Camera-type eye (tissue), 1 donor: ENCODE data around the gene MYZAP. TPM values are rescaled to one million over a fixed set of nuclear protein-coding genes. Genes with fewer than 3 reads are reported as not detected.

Source experiments
- total RNA-seq: library from RNA; depleted of rRNA; stranded (reverse); fragments of >200 nt; gene quantifications from one replicate; pipeline ENCODE4 v1.2.3, GENCODE V29; 2014

The MYZAP gene, protein sequence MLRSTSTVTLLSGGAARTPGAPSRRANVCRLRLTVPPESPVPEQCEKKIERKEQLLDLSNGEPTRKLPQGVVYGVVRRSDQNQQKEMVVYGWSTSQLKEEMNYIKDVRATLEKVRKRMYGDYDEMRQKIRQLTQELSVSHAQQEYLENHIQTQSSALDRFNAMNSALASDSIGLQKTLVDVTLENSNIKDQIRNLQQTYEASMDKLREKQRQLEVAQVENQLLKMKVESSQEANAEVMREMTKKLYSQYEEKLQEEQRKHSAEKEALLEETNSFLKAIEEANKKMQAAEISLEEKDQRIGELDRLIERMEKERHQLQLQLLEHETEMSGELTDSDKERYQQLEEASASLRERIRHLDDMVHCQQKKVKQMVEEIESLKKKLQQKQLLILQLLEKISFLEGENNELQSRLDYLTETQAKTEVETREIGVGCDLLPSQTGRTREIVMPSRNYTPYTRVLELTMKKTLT
- 2.9 TPM for total RNA-seq

DNA sequence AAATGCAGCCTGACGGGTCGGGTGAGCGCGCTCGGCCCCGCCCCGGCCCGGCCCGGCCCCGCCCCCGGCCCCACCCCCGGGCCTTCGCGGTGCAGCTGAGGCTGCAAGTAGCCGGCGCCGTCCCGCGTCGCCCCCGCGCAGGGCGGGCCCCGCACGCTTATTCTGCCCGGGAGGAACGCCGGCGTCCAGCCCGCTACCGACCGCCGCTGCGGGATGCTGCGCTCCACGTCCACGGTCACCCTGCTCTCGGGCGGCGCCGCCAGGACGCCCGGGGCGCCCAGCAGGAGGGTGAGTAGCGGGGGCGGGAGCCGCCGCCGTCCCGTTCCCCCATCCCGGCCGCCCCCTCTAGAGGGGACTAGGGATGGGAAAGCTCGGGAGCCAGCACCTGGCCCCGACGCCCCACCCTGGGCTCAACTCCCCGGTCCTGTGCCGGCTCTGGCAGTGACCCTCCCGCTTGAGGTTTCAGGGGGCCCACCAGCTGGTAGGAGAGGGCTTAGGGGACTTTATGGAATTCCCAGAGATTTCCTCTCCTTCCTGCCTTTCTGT, at the start of gene MYZAP:
Gene MYZAP, plus strand, starts transcription at position 83 of the 546 bp plus-strand sequence. Its CDS starts 131 bp downstream, at position 214.

DNA sequence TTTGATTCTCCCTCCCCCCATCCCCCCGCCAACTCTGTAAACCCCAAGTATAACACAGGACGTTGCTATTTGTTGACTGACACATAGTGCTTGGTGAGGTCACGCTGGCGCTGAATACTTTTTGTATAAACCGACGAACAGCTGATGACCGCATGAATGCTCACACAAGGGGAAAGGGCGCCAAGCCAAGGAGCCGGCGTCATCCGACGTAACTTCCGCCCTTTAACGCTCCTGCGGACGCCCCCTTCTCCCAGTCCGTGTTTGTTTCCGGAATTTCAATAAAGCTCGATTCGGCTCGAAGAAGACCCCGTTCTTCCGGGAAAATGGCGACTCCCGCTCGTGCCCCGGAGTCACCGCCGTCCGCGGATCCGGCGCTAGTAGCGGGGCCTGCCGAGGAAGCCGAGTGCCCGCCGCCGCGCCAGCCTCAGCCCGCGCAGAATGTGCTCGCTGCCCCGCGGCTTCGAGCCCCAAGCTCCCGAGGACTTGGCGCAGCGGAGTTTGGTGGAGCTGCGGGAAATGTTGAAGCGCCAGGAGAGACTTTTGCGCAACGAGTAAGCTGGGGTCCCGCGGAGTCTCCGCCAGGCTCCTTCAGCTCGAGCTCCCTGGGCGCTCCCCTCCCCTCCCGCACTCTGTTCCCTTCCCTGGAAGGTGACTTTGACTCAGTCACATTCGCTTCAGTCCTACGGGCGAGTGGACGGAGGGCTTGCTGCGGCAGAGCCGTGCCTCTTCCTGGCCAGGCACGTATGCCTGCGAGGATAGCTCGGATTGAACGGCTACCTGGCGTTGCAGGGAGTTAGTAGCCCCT, 114.9 kb downstream of the MYZAP start, which contains the start of gene POLR2M:
Gene POLR2M, plus strand, starts transcription at position 310 of the 805 bp plus-strand sequence. Its CDS starts 129 bp downstream, at position 439.

Other genes with a start within 250 kb of the MYZAP start
- 41.4 TPM for gene CGNL1, start 215.4 kb upstream of the MYZAP start, total RNA-seq
- 103 TPM for gene POLR2M, start 114.8 kb downstream of the MYZAP start, total RNA-seq